ENCODE measurements around the gene UBTF.

- TF ChIP-seq CTCF (IDR thresholded peaks at IDR 0.05; ENCODE audit: low read length) = no peak
- TF ChIP-seq EZH2 (optimal IDR thresholded peaks at IDR 0.05; ENCODE audit: low read depth, low read length) = no peak
- no peak for TF ChIP-seq EZH2phosphoT487 (IDR thresholded peaks at IDR 0.05; ENCODE audit: low read length)
Observed at GRCh38 chr17:44176671-44177501, 42.6 kb downstream of the UBTF start.

Data from MM.1S (cell line).